Measurements from ENCODE around the gene APEH. TPM values are rescaled to one million over a fixed set of nuclear protein-coding genes. Genes with fewer than 3 reads are reported as not detected.

APEH gene
- total RNA-seq, 2 donors from 2014 or later, result 84.4 to 116 TPM

- intact Hi-C loops (cut with DNase I), result no loop called here
- TF ChIP-seq CTCF (IDR thresholded peaks at IDR 0.05) (no peak), POLR2A (IDR thresholded peaks at IDR 0.05) (no peak), POLR2AphosphoS5 (IDR thresholded peaks at IDR 0.05) (no peak)
Observed at GRCh38 chr3:49628249-49628648, 45.9 kb upstream of the APEH start.

DNA sequence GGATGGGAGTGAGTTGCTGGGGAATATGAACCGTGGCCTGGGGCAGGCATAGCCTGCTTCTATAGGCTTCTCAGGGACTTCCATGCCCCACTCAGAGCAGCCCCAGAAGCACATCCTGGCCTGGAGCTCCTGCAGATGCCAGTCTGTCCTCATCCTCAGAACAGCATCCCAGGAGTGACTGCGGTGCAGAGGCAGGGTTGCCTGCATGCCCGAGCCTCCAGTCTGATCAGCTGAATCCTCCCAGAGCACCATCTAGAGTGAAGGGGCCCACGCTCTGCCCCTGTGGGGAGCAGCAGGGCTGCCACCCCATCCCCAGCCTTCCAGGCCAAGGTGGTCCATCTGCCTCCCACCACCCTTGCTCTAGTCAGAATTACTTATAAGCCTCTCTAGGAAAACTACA, 44.7 kb upstream of the APEH start:
- Histone ChIP-seq H3K27ac (no peak overlapping the region), H3K9me3 (no peaks in the 10 kb centered on the region), H3K4me1 (replicated peaks) (no peaks in the 10 kb centered on the region), H3K27me3 (replicated peaks; ENCODE audit: insufficient read depth) (no peaks in the 10 kb centered on the region), H3K4me3 (no peak overlapping the region), H3K36me3 (no peaks in the 10 kb centered on the region)
- TF ChIP-seq CTCF (IDR thresholded peaks at IDR 0.05) (no peak), POLR2AphosphoS5 (IDR thresholded peaks at IDR 0.05) (no peak), POLR2A (IDR thresholded peaks at IDR 0.05) (no peak)
- DNase-seq (ENCODE audit: low spot score), result no peak
- WGBS, result 91% methylated on average over 4 of the region's 4 CpGs
- intact Hi-C loops (cut with DNase I), result no loop called here

More at GRCh38 chr3:49628249-49628648, 45.9 kb upstream of the APEH start:
- WGBS, result 90% methylated on average over 2 of the region's 2 CpGs
- DNase-seq (ENCODE audit: low spot score), result no peak
- Histone ChIP-seq H3K4me1 (replicated peaks) (no peaks in the 10 kb centered on the region), H3K27me3 (replicated peaks; ENCODE audit: insufficient read depth) (no peaks in the 10 kb centered on the region), H3K4me3 (no peak overlapping the region), H3K36me3 (no peaks in the 10 kb centered on the region), H3K27ac (no peak overlapping the region), H3K9me3 (no peaks in the 10 kb centered on the region)

DNA sequence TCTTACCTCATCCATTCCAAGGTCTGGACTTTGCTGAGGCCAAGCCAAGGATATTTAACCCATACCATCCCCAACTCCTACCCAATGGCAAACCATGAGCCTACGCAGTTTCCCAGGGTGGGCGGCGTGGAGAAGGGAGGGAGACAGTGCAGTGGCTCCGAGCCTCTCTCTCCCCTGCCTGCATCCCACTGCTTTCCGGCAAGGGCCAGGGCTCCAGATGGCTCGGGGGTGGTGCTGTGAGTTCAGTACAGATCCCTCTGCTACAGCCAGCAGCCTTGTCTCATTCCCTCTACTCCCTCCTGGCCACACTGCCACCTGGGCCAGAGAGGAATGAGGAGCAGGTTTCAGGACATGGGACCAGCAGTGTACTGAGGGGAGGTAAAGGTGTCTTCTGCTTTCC, 44.3 kb upstream of the APEH start:
- Histone ChIP-seq H3K36me3 (no peaks in the 10 kb centered on the region), H3K27me3 (replicated peaks; ENCODE audit: insufficient read depth) (no peaks in the 10 kb centered on the region), H3K4me1 (replicated peaks) (no peaks in the 10 kb centered on the region), H3K4me3 (no peak overlapping the region), H3K9me3 (no peaks in the 10 kb centered on the region), H3K27ac (no peak overlapping the region)
- intact Hi-C loops (cut with DNase I), result no loop called here
- TF ChIP-seq POLR2AphosphoS5 (IDR thresholded peaks at IDR 0.05), result no peak
- TF ChIP-seq POLR2A (IDR thresholded peaks at IDR 0.05), result no peak
- TF ChIP-seq CTCF (IDR thresholded peaks at IDR 0.05), result no peak
- 88% methylated on average over 6 of the region's 6 CpGs for WGBS
- no peak for DNase-seq (ENCODE audit: low spot score)

- intact Hi-C loops (cut with DNase I), result no loop called here
- TF ChIP-seq POLR2AphosphoS5 (IDR thresholded peaks at IDR 0.05), result no peak
- no peaks in the 10 kb centered on the region for H3K36me3 ChIP-seq
- no peaks in the 10 kb centered on the region for H3K27me3 ChIP-seq (replicated peaks; ENCODE audit: insufficient read depth)
- no peaks in the 10 kb centered on the region for H3K9me3 ChIP-seq
- H3K4me1 ChIP-seq (replicated peaks), result no peaks in the 10 kb centered on the region
- no peak overlapping the region for H3K4me3 ChIP-seq
- 100% methylated on average over 1 of the region's 1 CpG for WGBS
- no peak overlapping the region for H3K27ac ChIP-seq
- no peak for DNase-seq (ENCODE audit: low spot score)
Observed at GRCh38 chr3:49630784-49631183, 43.4 kb upstream of the APEH start.

DNA sequence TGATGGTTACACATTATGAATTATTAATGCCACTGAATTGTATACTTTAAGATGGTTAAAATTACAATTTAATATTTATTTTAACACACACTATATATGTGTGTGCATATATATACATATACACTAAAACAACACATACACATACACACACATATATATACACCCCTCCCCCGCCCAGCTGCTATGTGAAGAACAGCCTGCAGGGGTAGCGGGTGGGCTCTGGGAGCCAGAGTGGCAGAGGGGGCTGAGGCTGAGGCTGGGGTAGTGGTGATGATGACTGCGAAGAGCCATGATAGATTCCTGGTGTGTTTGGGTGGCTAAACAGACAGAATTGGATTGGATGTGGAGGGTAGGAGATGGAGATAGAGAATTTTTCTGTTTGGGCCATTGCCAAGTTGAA, 39.4 kb upstream of the APEH start:
- TF ChIP-seq POLR2AphosphoS5 (IDR thresholded peaks at IDR 0.05) (no peak), POLR2A (IDR thresholded peaks at IDR 0.05) (no peak), CTCF (IDR thresholded peaks at IDR 0.05) (no peak)
- DNase-seq (ENCODE audit: low spot score), result no peak
- no peak overlapping the region for H3K27ac ChIP-seq
- intact Hi-C loops (cut with DNase I), result no loop called here
- H3K36me3 ChIP-seq, result no peaks in the 10 kb centered on the region
- WGBS, result 76% methylated on average over 3 of the region's 3 CpGs
- no peaks in the 10 kb centered on the region for H3K27me3 ChIP-seq (replicated peaks; ENCODE audit: insufficient read depth)
- no peak overlapping the region for H3K4me3 ChIP-seq
- H3K4me1 ChIP-seq (replicated peaks), result no peaks in the 10 kb centered on the region
- H3K9me3 ChIP-seq, result no peaks in the 10 kb centered on the region

Measured in prostate gland (tissue), 2 donors.